ENCODE measurements around the gene CFAP126.

GRCh38 chr1:161351482-161351881 is 16.2 kb downstream of the CFAP126 start:
- no peak for TF ChIP-seq RAD21 (conservative IDR thresholded peaks at IDR 0.05)
- TF ChIP-seq EZH2 (IDR thresholded peaks at IDR 0.05; ENCODE audit: borderline replicate concordance, insufficient read depth, low read length, poor library complexity, severe bottlenecking) = no peak
- TF ChIP-seq CTCF (IDR thresholded peaks at IDR 0.05; ENCODE audit: poor library complexity, severe bottlenecking) = no peak
- TF ChIP-seq POLR2AphosphoS5 (IDR thresholded peaks at IDR 0.05) = no peak
- TF ChIP-seq MXI1 (conservative IDR thresholded peaks at IDR 0.05; ENCODE audit: poor library complexity, severe bottlenecking) = no peak
- TF ChIP-seq EP300 (conservative IDR thresholded peaks at IDR 0.05; ENCODE audit: poor library complexity, severe bottlenecking) = no peak
- TF ChIP-seq, protein P1, sequence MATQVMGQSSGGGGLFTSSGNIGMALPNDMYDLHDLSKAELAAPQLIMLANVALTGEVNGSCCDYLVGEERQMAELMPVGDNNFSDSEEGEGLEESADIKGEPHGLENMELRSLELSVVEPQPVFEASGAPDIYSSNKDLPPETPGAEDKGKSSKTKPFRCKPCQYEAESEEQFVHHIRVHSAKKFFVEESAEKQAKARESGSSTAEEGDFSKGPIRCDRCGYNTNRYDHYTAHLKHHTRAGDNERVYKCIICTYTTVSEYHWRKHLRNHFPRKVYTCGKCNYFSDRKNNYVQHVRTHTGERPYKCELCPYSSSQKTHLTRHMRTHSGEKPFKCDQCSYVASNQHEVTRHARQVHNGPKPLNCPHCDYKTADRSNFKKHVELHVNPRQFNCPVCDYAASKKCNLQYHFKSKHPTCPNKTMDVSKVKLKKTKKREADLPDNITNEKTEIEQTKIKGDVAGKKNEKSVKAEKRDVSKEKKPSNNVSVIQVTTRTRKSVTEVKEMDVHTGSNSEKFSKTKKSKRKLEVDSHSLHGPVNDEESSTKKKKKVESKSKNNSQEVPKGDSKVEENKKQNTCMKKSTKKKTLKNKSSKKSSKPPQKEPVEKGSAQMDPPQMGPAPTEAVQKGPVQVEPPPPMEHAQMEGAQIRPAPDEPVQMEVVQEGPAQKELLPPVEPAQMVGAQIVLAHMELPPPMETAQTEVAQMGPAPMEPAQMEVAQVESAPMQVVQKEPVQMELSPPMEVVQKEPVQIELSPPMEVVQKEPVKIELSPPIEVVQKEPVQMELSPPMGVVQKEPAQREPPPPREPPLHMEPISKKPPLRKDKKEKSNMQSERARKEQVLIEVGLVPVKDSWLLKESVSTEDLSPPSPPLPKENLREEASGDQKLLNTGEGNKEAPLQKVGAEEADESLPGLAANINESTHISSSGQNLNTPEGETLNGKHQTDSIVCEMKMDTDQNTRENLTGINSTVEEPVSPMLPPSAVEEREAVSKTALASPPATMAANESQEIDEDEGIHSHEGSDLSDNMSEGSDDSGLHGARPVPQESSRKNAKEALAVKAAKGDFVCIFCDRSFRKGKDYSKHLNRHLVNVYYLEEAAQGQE (IDR thresholded peaks at IDR 0.05; ENCODE audit: borderline replicate concordance) = no peak
